ENCODE results near the gene PRRT1B.
"Not testable (repeated sequence)": the region's sequence is repeated elsewhere in the genome, so short reads cannot be mapped to it uniquely, and the experiment has no call there.

Gene PRRT1B

DNA sequence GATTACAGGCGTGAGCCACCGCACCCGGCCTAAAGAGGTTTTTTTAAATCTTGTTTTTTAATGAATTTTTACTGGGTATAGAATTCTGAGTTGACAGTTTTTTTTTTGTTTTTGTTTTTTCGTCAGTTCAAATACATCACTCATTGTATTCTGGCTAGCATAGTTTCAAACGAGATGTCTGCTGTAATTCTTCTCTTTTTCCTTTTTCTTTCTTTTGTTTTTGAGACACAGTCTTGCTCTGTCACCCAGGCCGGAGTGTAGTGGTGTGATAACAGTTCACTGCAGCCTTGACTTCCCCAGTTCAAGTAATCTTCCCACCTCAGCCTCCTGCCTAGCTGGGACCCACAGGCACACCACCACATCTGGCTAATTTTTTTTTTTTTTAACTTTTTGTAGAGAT is 2.2 kb upstream of the PRRT1B start:
- Histone ChIP-seq H2AFZ (ENCODE audit: low read depth, low read length) (no peak overlapping the region), H3K9me3 (ENCODE audit: insufficient read depth, low read length) (peaks cover 11% of the 10 kb centered on the region), H3K79me2 (ENCODE audit: low read length) (no peaks in the 10 kb centered on the region), H3K27me3 (ENCODE audit: low read depth, low read length) (no peaks in the 10 kb centered on the region), H3K4me2 (ENCODE audit: low read length) (no peak overlapping the region), H3K27ac (ENCODE audit: low read length) (no peak overlapping the region), H3K4me3 (ENCODE audit: low read length) (no peak overlapping the region), H3K36me3 (replicated peaks; ENCODE audit: low read depth, low read length) (no peaks in the 10 kb centered on the region), H3K4me1 (ENCODE audit: low read length) (no peaks in the 10 kb centered on the region), H4K20me1 (ENCODE audit: insufficient read depth, low read length) (no peaks in the 10 kb centered on the region), H3K9ac (ENCODE audit: low read length) (no peak overlapping the region)
- TF ChIP-seq EZH2phosphoT487 (IDR thresholded peaks at IDR 0.05; ENCODE audit: low read depth) = no peak
- TF ChIP-seq, protein P1, sequence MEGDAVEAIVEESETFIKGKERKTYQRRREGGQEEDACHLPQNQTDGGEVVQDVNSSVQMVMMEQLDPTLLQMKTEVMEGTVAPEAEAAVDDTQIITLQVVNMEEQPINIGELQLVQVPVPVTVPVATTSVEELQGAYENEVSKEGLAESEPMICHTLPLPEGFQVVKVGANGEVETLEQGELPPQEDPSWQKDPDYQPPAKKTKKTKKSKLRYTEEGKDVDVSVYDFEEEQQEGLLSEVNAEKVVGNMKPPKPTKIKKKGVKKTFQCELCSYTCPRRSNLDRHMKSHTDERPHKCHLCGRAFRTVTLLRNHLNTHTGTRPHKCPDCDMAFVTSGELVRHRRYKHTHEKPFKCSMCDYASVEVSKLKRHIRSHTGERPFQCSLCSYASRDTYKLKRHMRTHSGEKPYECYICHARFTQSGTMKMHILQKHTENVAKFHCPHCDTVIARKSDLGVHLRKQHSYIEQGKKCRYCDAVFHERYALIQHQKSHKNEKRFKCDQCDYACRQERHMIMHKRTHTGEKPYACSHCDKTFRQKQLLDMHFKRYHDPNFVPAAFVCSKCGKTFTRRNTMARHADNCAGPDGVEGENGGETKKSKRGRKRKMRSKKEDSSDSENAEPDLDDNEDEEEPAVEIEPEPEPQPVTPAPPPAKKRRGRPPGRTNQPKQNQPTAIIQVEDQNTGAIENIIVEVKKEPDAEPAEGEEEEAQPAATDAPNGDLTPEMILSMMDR (IDR thresholded peaks at IDR 0.05; ENCODE audit: low read depth, low read length) = no peak

DNA sequence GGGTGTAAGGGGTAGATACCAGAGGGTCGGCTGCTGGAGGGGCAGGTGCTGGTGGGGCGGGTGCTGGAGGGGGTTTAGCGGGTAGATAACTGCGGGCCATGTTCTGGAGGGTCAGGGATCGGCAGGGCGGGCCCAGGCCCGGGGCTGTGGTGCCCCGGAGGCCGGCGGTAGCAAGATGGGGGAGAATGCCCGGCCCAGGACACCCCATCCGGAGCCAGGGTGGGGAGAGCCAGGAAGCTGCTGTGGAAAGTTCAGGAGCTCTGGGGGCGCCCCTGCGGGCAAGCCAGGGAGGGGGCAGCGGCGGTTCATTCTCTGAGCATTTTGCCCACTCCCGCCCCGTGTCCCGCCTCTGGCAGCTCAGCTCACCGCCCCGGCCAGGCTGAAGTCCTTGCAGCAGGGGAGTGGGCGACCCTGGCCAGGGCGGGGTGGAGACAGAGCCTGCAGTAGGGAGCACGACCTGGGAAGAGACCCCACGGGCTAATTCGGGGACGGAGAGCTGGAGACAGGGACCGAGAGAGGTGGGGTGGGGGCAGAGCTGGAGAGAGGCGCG is 538 bp downstream of the PRRT1B start:
- H3K4me2 ChIP-seq (ENCODE audit: low read length) = no peak overlapping the region
- H3K27ac ChIP-seq (ENCODE audit: low read length) = no peak overlapping the region

DNA sequence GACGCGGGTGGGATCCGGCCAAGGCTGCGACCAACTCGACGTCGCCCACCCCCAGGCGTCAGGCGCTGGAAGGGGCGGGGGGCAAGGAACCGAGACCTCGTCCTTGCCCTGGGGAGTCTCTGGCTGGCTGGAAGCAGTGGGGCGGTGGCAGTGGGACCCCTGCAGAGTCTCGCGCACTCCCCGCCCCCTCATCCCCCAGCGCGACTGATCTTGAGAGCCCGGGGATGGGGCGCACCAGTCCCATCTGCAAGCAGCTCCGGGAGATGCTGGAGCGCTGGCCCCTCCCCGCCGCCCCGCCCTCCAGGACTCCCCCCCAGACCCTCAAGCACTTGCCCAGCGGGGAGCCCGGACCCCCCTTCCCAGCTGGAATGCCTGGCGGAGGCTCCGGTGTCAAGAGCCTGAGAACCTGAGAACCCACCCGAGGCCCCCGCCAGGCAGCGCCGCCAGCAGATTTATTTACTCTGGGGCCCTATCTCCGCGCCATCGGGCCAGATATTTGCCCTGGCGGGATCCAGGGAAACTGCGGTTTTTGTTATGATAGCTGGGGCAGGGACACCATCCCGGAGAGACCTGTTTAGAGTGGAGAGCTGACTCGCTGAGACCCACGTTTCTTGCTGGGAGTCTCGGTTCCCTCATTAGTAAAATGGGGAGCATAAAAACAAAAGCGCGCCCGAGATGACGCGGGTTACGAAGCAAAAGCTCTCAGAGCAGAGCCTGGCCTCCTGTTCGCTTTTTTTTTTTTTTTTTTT is 1.2 kb downstream of the PRRT1B start:
- Histone ChIP-seq H3K9me3 (ENCODE audit: insufficient read depth, low read length) (peaks cover 11% of the 10 kb centered on the region), H4K20me1 (ENCODE audit: insufficient read depth, low read length) (no peaks in the 10 kb centered on the region), H2AFZ (ENCODE audit: low read depth, low read length) (no peak overlapping the region), H3K9ac (ENCODE audit: low read length) (no peak overlapping the region), H3K4me1 (ENCODE audit: low read length) (no peaks in the 10 kb centered on the region), H3K27ac (ENCODE audit: low read length) (no peak overlapping the region), H3K4me3 (ENCODE audit: low read length) (no peak overlapping the region), H3K36me3 (replicated peaks; ENCODE audit: low read depth, low read length) (no peaks in the 10 kb centered on the region), H3K27me3 (ENCODE audit: low read depth, low read length) (no peaks in the 10 kb centered on the region), H3K4me2 (ENCODE audit: low read length) (no peak overlapping the region), H3K79me2 (ENCODE audit: low read length) (no peaks in the 10 kb centered on the region)
- TF ChIP-seq, protein P1 (IDR thresholded peaks at IDR 0.05; ENCODE audit: low read depth, low read length) = no peak
- TF ChIP-seq EZH2phosphoT487 (IDR thresholded peaks at IDR 0.05; ENCODE audit: low read depth) = no peak

More for the DNA sequence above, 538 bp downstream of the PRRT1B start:
- no peaks in the 10 kb centered on the region for H4K20me1 ChIP-seq (ENCODE audit: insufficient read depth, low read length)
- no peak overlapping the region for H2AFZ ChIP-seq (ENCODE audit: low read depth, low read length)
- peaks cover 11% of the 10 kb centered on the region for H3K9me3 ChIP-seq (ENCODE audit: insufficient read depth, low read length)
- H3K4me1 ChIP-seq (ENCODE audit: low read length) = no peaks in the 10 kb centered on the region
- H3K79me2 ChIP-seq (ENCODE audit: low read length) = no peaks in the 10 kb centered on the region
- TF ChIP-seq EZH2phosphoT487 (IDR thresholded peaks at IDR 0.05; ENCODE audit: low read depth) = no peak
- TF ChIP-seq, protein P1 (IDR thresholded peaks at IDR 0.05; ENCODE audit: low read depth, low read length) = no peak
- no peak overlapping the region for H3K9ac ChIP-seq (ENCODE audit: low read length)
- H3K4me3 ChIP-seq (ENCODE audit: low read length) = no peak overlapping the region
- no peaks in the 10 kb centered on the region for H3K36me3 ChIP-seq (replicated peaks; ENCODE audit: low read depth, low read length)
- no peaks in the 10 kb centered on the region for H3K27me3 ChIP-seq (ENCODE audit: low read depth, low read length)

DNA sequence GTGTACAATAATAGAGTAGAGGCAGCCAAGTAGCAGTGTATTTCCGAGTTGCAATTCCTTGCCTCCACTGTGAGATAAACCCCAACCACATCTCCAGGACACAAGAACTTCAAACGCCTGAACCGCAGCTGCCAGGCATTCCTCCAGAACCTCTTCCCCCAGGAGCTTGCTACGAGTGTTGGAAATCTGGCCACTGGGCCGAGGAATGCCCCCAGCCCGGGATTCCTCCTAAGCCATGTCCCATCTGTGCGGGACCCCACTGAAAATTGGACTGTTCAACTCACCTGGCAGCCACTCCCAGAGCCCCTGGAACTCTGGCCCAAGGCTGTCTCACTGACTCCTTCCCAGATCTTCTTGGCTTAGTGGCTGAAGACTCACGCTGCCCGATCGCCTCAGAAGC is 3.9 kb downstream of the PRRT1B start:
- H3K27me3 ChIP-seq (ENCODE audit: low read depth, low read length) = not testable (repeated sequence)

DNA sequence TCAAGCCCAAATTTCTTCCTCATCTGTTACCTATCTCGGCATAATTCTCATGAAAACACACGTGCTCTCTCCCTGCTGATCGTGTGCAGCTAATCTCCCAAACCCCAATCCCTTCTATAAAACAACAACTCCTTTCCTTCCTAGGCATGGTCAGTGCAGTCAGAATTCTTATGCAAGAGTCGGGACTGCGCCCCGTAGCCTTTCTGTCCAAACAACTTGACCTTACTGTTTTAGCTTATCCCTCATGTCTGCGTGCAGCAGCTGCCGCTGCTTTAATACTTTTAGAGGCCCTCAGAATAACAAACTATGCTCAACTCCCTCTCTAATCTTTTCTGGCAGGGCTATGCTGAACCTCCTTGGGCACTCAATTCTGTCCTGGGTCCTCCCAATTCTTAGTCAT is 5.1 kb downstream of the PRRT1B start:
- not testable (repeated sequence) for H3K4me2 ChIP-seq (ENCODE audit: low read length); H3K9me3 ChIP-seq (ENCODE audit: insufficient read depth, low read length); H3K36me3 ChIP-seq (replicated peaks; ENCODE audit: low read depth, low read length); H3K27me3 ChIP-seq (ENCODE audit: low read depth, low read length); H3K4me3 ChIP-seq (ENCODE audit: low read length); H3K27ac ChIP-seq (ENCODE audit: low read length); H3K79me2 ChIP-seq (ENCODE audit: low read length); H3K4me1 ChIP-seq (ENCODE audit: low read length); H2AFZ ChIP-seq (ENCODE audit: low read depth, low read length); H4K20me1 ChIP-seq (ENCODE audit: insufficient read depth, low read length); H3K9ac ChIP-seq (ENCODE audit: low read length)

More for the DNA sequence above, 3.9 kb downstream of the PRRT1B start:
- not testable (repeated sequence) for H3K27ac ChIP-seq (ENCODE audit: low read length); H3K4me1 ChIP-seq (ENCODE audit: low read length); H4K20me1 ChIP-seq (ENCODE audit: insufficient read depth, low read length); H2AFZ ChIP-seq (ENCODE audit: low read depth, low read length); H3K9ac ChIP-seq (ENCODE audit: low read length); H3K36me3 ChIP-seq (replicated peaks; ENCODE audit: low read depth, low read length); H3K79me2 ChIP-seq (ENCODE audit: low read length); H3K4me2 ChIP-seq (ENCODE audit: low read length); H3K9me3 ChIP-seq (ENCODE audit: insufficient read depth, low read length); H3K4me3 ChIP-seq (ENCODE audit: low read length)

Data from OCI-LY3 (cell line).